Gastroesophageal sphincter (tissue), 4 donors: ENCODE results near the gene GPR153. TPM values are rescaled to one million over a fixed set of nuclear protein-coding genes. Genes with fewer than 3 reads are reported as not detected.

Experiments used
- ATAC-seq: fragments of 150-250 bp; one replicate; pipeline ENCODE4 v1.9.1; 2016; ENCODE audit warnings: mild to moderate bottlenecking, moderate library complexity
- H3K27ac ChIP-seq, 4 donors: fragments of 200-600 bp; sonication (generic) in 3 of 4; 1 replicate in 3 of 4; 2 replicates in 1 of 4; pipeline ENCODE4 v1.5.1; 2016 to 2019
- H3K27me3 ChIP-seq: fragments of 200-600 bp; sonication (generic); one replicate; pipeline ENCODE4 v1.5.1; 2019
- H3K36me3 ChIP-seq, 2 donors: fragments of 200-600 bp; sonication (generic); one replicate each; pipeline ENCODE4 v1.5.1; 2019; ENCODE audit warnings: control low read depth in 1 of 2
- H3K4me1 ChIP-seq, 3 donors: fragments of 200-600 bp; sonication (generic); 1 replicate in 2 of 3; 2 replicates in 1 of 3; pipeline ENCODE4 v1.5.1; 2016 to 2019; ENCODE audit warnings: control low read depth in 2 of 3
- H3K4me3 ChIP-seq, 2 donors: fragments of 200-600 bp; sonication (generic); one replicate each; pipeline ENCODE4 v1.5.1; 2019; ENCODE audit warnings: mild to moderate bottlenecking in 1 of 2, moderate library complexity in 1 of 2
- H3K9me3 ChIP-seq, 3 donors: fragments of 200-600 bp; sonication (generic); one replicate each; pipeline ENCODE4 v1.5.1; 2017 to 2019; ENCODE audit warnings: control low read depth in 2 of 3
- EP300 ChIP-seq: sonication (generic); formaldehyde crosslinking; IDR thresholded peaks from one replicate; pipeline ENCODE4 v1.6.1; 2017; ENCODE audit warnings: antibody characterized with exemption, mild to moderate bottlenecking
- POLR2A ChIP-seq, 2 donors: fragments of 450-650 bp; IDR thresholded peaks; one replicate each; pipeline ENCODE4 v1.6.1; 2017; ENCODE audit warnings: antibody characterized with exemption in 2 of 2, mild to moderate bottlenecking in 2 of 2, moderate library complexity in 1 of 2
- POLR2AphosphoS5 ChIP-seq: sonication (generic); formaldehyde crosslinking; IDR thresholded peaks from one replicate; pipeline ENCODE4 v1.6.1; 2017; ENCODE audit warnings: antibody characterized with exemption
- WGBS, 2 donors: methylation state at CpG; one replicate each; pipeline ENCODE4 v1.1.5; 2018; ENCODE audit warnings: low coverage in 1 of 2; 5-methylcytosine and 5-hydroxymethylcytosine counted together
- total RNA-seq, 4 donors: library from RNA; depleted of rRNA; stranded (reverse); fragments of >200 nt; gene quantifications; one replicate each; pipeline ENCODE4 v1.1.0, GENCODE V29; 2016
- TF ChIP-seq, protein P1 (sequence below), 4 experiments: fragments of 200-600 bp in 2 of 4; fragments of 450-650 bp in 2 of 4; sonication (generic) in 1 of 4; IDR thresholded peaks; one replicate each; pipeline ENCODE4 v1.5.1; 2017 to 2019; ENCODE audit warnings: antibody characterized with exemption in 4 of 4, mild to moderate bottlenecking in 2 of 4, moderate library complexity in 2 of 4

The GPR153 gene
- total RNA-seq, 4 donors from 2014 or later = 2.6 to 8.9 (median 6.2) TPM

DNA sequence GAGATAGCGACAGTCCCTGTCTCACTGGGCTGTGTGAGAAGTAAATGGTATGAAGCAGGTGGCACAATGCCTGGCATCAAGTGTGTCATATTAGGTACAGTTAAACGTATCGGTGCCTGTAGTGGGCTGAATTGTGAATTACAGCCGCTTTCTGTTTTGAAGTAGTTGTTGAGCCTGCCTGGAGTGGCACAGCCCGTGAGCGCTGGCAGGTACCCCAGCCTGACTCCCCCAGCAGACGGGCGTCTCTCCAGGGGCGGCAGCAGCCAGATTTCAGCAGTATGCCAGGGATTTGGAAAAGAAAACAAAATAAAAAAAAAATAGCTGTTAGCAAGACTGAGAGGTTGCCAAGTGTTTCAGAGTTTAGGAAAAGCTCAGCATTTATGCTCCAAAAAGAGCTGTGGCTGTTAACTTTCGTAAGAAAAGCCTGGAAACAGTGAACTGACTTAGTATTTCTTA is 26.6 kb upstream of the GPR153 start:
- Histone ChIP-seq H3K27me3 (no peaks in the 10 kb centered on the region), H3K9me3 (no peaks in the 10 kb centered on the region), H3K4me1 (peaks cover 0 to 18% (median 8%) of the 10 kb centered on the region in 3 donors), H3K36me3 (no peaks in the 10 kb centered on the region), H3K27ac (peak overlapping the region in 1 of 4 donors; percentile 8), H3K4me3 (no peak overlapping the region)
- ATAC-seq = peak; percentile 16
- no peak for TF ChIP-seq POLR2AphosphoS5
- TF ChIP-seq EP300 = no peak
- TF ChIP-seq, protein P1, sequence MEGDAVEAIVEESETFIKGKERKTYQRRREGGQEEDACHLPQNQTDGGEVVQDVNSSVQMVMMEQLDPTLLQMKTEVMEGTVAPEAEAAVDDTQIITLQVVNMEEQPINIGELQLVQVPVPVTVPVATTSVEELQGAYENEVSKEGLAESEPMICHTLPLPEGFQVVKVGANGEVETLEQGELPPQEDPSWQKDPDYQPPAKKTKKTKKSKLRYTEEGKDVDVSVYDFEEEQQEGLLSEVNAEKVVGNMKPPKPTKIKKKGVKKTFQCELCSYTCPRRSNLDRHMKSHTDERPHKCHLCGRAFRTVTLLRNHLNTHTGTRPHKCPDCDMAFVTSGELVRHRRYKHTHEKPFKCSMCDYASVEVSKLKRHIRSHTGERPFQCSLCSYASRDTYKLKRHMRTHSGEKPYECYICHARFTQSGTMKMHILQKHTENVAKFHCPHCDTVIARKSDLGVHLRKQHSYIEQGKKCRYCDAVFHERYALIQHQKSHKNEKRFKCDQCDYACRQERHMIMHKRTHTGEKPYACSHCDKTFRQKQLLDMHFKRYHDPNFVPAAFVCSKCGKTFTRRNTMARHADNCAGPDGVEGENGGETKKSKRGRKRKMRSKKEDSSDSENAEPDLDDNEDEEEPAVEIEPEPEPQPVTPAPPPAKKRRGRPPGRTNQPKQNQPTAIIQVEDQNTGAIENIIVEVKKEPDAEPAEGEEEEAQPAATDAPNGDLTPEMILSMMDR (IDR thresholded peaks at IDR 0.05) = no peak
- no peak for TF ChIP-seq POLR2A (IDR thresholded peaks at IDR 0.05)
- WGBS, 2 donors = 54 to 62% methylated on average over 6 to 7 of the region's 10 CpGs

DNA sequence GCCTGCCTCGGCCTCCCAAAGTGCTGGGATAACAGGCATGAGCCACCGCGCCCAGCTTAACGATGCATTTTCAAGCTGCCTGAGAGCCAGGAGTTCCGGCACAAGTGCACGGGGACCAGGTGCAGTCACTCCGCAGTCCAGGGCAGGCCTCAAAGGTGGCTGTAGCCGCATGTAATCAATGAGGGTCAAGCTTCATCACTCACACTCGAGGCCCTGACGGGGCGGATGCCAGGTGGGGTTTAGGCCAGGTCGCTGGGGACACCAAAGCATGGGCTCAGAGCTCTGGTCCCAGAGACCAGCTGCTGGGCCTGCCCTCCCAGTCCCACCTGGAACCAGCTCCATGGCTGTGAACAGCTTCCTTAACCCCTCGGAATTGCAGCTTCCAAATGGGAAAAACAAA is 26.1 kb upstream of the GPR153 start:
- H3K36me3 ChIP-seq = no peaks in the 10 kb centered on the region
- no peak for TF ChIP-seq POLR2AphosphoS5
- TF ChIP-seq, protein P1 (IDR thresholded peaks at IDR 0.05) = no peak
- no peak for TF ChIP-seq EP300
- TF ChIP-seq POLR2A (IDR thresholded peaks at IDR 0.05) = no peak
- WGBS, 2 donors = 94% methylated on average over 6 of the region's 13 CpGs; no CpG with 5 or more reads in 1 of the 2 donors
- peaks cover 0 to 18% (median 8%) of the 10 kb centered on the region in 3 donors for H3K4me1 ChIP-seq
- peak overlapping the region in 1 of 4 donors; percentile 8 for H3K27ac ChIP-seq
- no peaks in the 10 kb centered on the region for H3K9me3 ChIP-seq
- no peak overlapping the region for H3K4me3 ChIP-seq
- ATAC-seq = no peak
- no peaks in the 10 kb centered on the region for H3K27me3 ChIP-seq

DNA sequence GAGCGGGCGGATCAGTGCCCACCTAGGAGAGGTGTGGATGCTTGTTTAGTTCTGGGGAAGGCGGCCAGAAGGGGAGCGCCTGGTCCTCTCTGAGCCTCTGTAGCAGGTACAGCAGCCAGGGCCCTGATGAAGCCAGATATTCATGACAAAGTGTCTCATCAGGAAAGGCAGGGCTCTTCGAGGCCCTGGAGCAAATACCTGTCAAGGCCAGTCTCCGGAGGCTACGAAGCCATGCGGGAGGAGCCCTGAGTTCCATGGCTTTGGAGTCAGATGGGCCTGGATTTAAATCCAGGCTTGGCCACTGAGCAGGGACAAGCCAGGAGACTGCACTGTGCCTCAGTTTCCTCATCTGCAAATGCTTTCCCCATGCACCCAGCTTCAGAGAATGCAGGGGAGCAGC is 25.4 kb upstream of the GPR153 start:
- ATAC-seq = no peak
- 100% methylated on average over 2 of the region's 8 CpGs; no CpG with 5 or more reads in 1 of the 2 donors for WGBS, 2 donors
- Histone ChIP-seq H3K4me1 (peaks cover 0 to 18% (median 8%) of the 10 kb centered on the region in 3 donors), H3K36me3 (no peaks in the 10 kb centered on the region), H3K27me3 (no peaks in the 10 kb centered on the region), H3K4me3 (no peak overlapping the region), H3K9me3 (no peaks in the 10 kb centered on the region), H3K27ac (no peak overlapping the region)
- no peak for TF ChIP-seq POLR2A (IDR thresholded peaks at IDR 0.05)
- TF ChIP-seq POLR2AphosphoS5 = no peak

DNA sequence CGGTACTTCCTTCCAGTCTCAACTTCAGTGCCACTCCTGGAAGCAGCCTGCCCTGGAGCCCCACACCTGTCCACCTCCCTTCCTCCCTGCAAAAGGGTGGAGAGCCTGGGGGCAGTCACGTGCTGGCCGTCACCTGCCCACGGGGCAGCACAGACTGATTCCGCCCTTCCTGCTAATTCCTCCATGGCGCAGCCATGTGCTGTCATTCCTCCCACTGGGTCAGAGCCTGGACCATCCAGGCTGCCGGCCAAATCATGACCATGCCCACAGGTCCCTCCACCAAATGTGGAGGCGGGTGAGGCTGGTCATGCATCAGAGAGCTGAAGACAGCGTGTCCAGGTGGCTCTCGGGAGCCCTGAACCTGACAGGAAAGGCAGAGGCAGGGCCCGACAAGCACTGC is 24.4 kb upstream of the GPR153 start:
- no peak for TF ChIP-seq POLR2AphosphoS5
- no peak for TF ChIP-seq POLR2A (IDR thresholded peaks at IDR 0.05)
- TF ChIP-seq EP300 = no peak
- TF ChIP-seq, protein P1 (IDR thresholded peaks at IDR 0.05) = no peak
- Histone ChIP-seq H3K4me3 (no peak overlapping the region), H3K9me3 (no peaks in the 10 kb centered on the region), H3K27ac (no peak overlapping the region), H3K36me3 (no peaks in the 10 kb centered on the region), H3K4me1 (peaks cover 0 to 18% (median 8%) of the 10 kb centered on the region in 3 donors), H3K27me3 (no peaks in the 10 kb centered on the region)
- WGBS, 2 donors = no CpG with 5 or more reads among the region's 11 CpGs
- no peak for ATAC-seq

DNA sequence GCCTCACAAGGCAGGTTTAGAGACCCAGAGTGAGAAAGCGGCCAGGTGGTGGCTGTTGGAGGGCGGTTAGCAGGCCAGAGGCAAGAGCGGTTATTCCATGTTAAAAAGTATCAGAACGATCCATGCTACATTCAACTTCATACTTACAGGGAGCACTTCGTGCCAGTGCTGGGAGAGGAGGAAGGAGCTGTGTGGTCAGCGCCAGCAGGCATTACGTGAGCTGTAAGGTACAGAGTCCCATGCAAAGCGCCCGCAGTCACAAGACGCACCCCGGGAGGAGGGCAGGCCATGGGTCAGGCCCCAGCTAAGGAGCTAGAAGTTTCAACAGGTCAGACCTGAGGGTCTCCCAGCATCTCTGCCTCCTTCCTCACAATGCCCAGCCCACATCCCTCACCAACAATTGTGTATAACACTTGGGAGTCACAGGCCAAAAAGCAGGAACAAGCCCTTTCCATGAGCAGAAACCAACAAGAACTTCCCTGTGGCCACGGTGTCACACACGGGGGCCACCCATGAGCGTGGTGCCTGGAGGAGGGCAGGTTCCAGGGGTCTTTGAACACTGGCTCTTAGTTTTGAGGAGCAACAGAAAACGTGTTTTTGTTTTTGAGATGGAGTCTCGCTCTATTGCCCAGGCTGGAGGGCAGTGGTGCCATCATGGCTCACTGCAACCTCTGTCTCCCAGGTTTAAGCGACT is 21.8 kb upstream of the GPR153 start:
- no peaks in the 10 kb centered on the region for H3K9me3 ChIP-seq
- no peak overlapping the region for H3K27ac ChIP-seq
- ATAC-seq = no peak
- no peak overlapping the region for H3K4me3 ChIP-seq
- H3K27me3 ChIP-seq = no peaks in the 10 kb centered on the region
- no peaks in the 10 kb centered on the region for H3K36me3 ChIP-seq
- peaks cover 0 to 7% (median 0%) of the 10 kb centered on the region in 3 donors for H3K4me1 ChIP-seq
- 95 to 100% methylated on average over 1 to 8 of the region's 17 CpGs for WGBS, 2 donors
- no peak for TF ChIP-seq POLR2A (IDR thresholded peaks at IDR 0.05)
- no peak for TF ChIP-seq POLR2AphosphoS5
- TF ChIP-seq, protein P1 (IDR thresholded peaks at IDR 0.05) = no peak
- TF ChIP-seq EP300 = no peak
